ENCODE measurements around the gene RGS3.
A peak's percentile ranks its signal among the peaks of the same experiment; 100 is the strongest.
"Not testable (repeated sequence)": the region's sequence is repeated elsewhere in the genome, so short reads cannot be mapped to it uniquely, and the experiment has no call there.

Gene RGS3

GRCh38 chr9:113543296-113543981 is 79.9 kb downstream of the RGS3 start:
- no peak for FAIRE-seq
- no peak for DNase-seq (ENCODE audit: insufficient read length, low spot score)

- FAIRE-seq (no peak), DNase-seq (ENCODE audit: insufficient read length, low spot score) (no peak)
These were observed 80.4 kb downstream of the RGS3 start for GRCh38 chr9:113543982-113544303.

- DNase-seq (ENCODE audit: insufficient read length, low spot score) (no peak), FAIRE-seq (no peak)
These were observed 81.5 kb downstream of the RGS3 start for GRCh38 chr9:113545068-113545467.

- FAIRE-seq (no peak), DNase-seq (ENCODE audit: insufficient read length, low spot score) (no peak)
These were observed 83.0 kb downstream of the RGS3 start for GRCh38 chr9:113546566-113546965.

- no peak for DNase-seq (ENCODE audit: insufficient read length, low spot score)
These were observed 84.0 kb downstream of the RGS3 start for GRCh38 chr9:113547501-113547900.

GRCh38 chr9:113548221-113549041 is 84.9 kb downstream of the RGS3 start:
- DNase-seq (ENCODE audit: insufficient read length, low spot score): no peak
- FAIRE-seq: no peak

More at GRCh38 chr9:113547501-113547900, 84.0 kb downstream of the RGS3 start:
- FAIRE-seq: no peak

- not testable (repeated sequence) for DNase-seq (ENCODE audit: insufficient read length, low spot score); FAIRE-seq
These were observed 86.4 kb downstream of the RGS3 start for GRCh38 chr9:113549892-113550291.

GRCh38 chr9:113556877-113557593 is 93.5 kb downstream of the RGS3 start:
- DNase-seq (ENCODE audit: insufficient read length, low spot score): no peak
- no peak for FAIRE-seq

GRCh38 chr9:113558632-113559502 is 95.3 kb downstream of the RGS3 start:
- FAIRE-seq (no peak), DNase-seq (ENCODE audit: insufficient read length, low spot score) (no peak)

GRCh38 chr9:113559834-113560800 is 96.6 kb downstream of the RGS3 start:
- FAIRE-seq (no peak), DNase-seq (ENCODE audit: insufficient read length, low spot score) (no peak)

- DNase-seq (ENCODE audit: insufficient read length, low spot score): no peak
- no peak for FAIRE-seq
These were observed 99.3 kb downstream of the RGS3 start for GRCh38 chr9:113562653-113563381.

- FAIRE-seq (peak; percentile 4), DNase-seq (ENCODE audit: insufficient read length, low spot score) (no peak)
These were observed 100.4 kb downstream of the RGS3 start for GRCh38 chr9:113563826-113564497.

- DNase-seq (ENCODE audit: insufficient read length, low spot score) (no peak), FAIRE-seq (no peak)
These were observed 101.1 kb downstream of the RGS3 start for GRCh38 chr9:113564498-113565237.

GRCh38 chr9:113566016-113566711 is 102.6 kb downstream of the RGS3 start:
- no peak for DNase-seq (ENCODE audit: insufficient read length, low spot score)
- FAIRE-seq: peak; percentile 11

GRCh38 chr9:113566712-113567071 is 103.2 kb downstream of the RGS3 start:
- DNase-seq (ENCODE audit: insufficient read length, low spot score) (no peak), FAIRE-seq (no peak)

GRCh38 chr9:113567361-113568080 is 104.0 kb downstream of the RGS3 start:
- FAIRE-seq: no peak

More at GRCh38 chr9:113567361-113568080, 104.0 kb downstream of the RGS3 start:
- no peak for DNase-seq (ENCODE audit: insufficient read length, low spot score)

Measured in GM19239 (cell line).